ENCODE measurements around the gene AKT1.

The AKT1 gene

DNA sequence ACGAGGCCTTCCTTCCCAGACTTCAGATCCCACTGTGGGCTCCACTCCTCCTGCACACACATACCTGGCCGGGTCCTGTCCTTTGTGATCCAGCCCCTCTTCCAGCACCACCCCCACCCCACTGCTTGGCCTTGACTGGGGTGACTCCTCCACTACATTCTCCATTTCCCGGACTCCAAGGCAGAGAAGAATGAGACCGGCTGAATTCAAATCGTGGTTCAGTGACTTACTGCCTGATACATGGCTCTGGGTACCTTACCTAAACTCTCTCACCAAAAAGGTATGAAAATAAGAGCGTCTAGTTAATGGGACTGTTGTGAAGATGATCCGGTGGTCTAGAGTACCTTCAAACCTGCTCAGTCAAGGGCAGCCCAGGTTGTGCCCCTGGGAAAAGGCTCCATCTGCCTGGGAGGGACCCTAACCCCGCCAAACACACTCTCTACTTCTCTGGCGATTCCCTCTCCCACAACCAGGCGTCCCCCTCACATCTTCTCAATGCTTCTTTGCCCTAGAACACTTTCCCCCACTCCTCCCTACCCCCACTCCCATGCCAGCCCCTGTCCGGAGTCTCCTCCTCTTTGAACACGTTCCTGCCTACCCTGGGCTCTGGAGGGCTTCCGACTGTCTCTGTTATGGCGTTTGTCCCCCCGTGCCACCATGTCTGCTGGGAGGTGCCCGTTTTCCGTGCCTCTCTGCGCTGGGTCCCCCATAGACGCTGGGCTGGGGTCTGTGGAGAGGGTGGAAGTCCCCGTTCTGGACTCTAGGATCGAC is 3.9 kb upstream of the AKT1 start:
- no peak for DNase-seq (ENCODE audit: low read depth)

DNA sequence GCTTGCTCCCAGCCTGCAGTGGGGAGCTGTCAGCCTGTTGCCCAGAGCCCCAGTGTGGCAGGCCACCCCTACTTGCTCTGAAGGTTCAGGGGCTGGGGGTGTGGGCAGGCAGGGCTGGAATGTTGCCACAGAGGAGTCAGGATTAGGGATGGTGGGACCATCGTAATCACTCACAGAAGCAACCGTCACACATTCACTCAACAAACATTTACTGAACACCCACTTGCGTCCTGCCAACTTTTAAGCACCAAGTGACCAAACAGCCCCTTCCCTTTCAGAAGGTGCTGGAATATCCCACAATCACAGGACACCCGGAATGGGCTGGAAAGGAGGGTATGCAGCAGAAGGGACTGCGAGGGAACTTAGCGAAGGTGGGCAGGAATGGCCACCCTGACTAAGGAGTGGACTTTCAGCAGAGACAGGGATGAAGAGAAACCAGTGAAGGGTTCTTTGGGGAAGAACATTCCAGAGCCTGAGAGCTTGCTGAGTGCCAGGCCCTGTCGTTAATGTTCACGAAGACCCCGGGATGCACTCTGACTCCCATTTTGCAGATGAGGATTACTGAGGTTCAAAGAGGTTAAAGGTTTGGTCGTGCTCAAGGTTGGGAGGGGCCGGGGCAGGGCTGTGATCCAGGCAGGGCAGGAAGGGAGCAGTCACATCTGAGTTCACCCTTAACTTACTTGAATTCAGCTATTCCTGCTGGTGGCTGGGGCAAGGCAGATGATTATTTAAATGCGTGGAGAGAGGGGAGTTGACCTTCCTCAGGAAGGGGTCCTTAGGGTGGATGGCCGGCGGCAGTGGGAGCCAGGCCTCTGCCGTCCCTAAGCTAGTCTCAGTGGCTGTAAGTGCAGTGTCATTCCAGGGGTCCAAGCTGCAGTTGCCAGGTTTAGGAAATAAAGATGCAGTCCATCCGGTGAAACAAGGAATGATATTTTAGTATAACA is 3.0 kb upstream of the AKT1 start:
- no peak for DNase-seq (ENCODE audit: low read depth)

DNA sequence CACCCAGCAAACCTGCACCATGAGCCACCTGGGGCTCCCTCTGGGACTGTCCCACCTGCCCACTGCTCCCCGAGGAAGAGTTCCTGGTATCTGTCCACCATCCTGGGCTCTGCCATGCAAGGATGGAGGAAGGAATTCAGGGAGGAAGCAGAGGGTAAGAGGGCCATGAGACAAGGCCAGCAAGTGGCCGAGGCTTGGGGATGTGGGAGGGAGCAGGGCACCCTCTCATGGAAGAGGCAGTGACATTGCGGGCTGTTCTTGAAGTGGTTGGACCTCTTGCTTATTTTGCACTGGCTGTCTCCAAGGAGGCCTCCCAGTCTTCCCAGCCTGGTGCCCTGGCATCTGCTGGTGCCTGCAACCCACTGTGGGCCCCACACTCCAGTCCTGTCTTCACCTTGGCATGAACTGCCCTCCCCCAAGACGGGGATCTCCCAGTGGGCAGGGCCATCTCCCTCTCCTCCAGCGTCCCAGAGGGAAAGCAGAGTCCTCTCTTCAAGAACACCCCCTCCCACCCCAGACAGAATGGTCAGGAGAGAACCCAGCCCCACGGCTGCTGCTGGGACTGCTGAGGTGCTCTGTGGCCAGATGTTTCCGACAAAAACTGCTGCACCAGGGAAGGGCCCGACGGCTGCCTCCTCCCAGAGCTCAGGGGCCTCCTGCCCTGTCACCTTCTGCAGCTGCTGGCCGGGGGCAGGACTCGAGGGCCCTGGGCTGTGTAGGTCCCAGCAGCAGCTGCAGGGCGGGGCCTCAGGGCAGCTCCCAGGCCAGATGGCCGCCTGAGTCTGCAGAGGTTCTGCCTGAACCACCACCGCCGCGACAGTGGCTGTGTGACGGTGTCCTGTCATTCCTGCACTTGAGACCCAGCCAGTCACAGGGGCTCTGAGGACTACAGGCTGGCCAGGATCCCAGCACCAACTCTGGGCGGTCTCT is 1.8 kb upstream of the AKT1 start:
- DNase-seq (ENCODE audit: low read depth): no peak

DNA sequence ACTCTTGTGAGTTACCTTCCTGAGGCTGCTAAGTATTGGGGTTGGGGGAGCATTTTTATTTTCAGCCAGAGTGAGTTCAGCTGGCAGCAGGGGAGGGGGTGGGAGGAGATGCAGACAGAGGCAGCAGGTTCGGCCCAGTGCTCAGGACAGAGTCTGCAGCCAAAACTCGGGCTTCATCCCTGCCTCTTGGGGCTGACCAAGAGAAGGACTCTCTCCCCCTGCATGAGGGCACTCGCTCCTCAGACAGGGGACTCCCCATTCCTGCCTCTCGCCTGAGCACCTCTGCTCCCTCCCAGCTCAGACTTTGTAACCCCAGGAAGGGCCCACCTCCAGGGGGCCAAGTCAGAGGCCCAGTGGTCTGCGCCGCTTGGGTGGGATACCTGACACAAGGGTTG is 1.1 kb upstream of the AKT1 start:
- DNase-seq (ENCODE audit: low read depth): no peak

DNA sequence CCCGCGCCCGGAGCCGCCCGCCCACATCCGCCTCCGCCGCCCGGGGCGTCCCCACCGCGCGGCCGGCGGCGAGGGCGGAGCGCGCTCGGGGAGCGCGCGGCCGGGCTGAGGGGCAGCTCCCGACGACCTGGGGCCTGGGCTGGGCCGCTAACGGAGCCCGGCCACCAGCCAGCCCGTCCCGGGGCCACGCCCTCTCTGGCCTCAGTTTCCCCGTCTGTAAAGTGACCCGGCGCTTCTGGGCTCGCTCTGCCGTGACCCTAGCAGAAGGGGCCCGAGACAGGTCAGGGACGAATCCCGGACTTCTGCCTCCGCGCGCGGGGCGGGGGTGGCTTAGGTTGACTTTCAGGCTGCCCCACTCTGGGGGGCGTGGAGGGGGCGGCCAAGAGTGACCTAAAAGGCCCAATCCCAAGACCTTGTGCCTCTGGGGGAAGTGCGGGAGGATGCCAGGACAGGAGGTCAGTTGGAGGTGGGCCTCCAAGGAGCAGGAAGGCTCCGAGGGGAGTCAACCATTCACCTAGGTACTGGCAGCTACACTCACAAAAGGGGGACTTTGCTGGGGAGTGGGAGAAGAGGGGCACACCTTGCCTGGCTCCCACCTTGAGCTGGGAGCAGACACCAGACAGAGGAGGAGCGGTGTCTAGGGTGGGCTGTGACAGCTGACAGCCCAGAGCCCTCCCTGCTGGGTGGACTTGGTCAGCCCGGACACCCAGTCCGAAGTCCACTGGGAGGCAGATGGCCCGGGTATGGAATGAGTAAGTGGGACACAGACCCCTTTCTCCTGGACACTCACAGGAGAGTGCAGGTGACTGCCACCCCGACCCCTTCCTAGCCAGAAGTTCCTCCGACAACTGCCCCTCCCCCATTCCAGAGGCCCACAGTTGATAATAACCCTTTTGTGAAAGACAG is 486 bp upstream of the AKT1 start:
- DNase-seq (ENCODE audit: low read depth): no peak

DNA sequence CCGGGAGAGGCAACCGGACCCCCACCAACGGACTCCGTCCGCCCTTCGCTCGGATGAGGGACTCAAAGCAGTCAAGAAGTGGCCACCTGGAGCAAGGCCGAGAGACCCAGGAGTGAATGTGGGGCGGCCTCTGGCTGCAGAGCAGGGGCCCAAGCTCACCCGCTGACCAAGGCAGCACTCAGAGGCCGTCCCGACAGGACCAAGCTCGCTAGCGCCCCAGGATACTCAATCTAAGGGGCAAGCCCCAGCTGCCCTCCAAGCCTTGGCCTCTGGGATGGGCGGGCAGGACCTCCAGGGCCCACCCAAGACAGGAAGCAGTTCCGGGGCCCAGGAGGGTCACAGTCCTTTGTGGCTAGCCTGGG is 936 bp downstream of the AKT1 start:
- no peak for DNase-seq (ENCODE audit: low read depth)

DNA sequence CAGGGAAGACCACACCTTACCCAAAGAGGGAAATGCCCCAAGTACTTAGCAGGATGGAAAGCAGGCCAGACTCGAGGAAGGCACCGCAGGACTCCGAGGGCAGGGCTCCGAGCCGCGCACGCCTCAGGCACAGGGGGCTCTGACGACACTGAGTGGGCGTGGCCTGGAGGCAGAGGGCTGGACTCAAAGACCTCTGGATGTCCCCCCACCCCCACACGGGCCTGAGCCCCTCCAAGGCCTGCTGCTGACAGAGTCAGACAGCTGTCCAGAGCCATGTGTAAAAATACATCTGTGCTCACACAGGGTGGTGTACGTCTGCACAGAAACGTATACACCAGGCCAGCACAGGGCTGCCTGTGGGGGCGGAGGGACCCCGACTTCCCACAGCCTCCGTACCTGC is 1.4 kb downstream of the AKT1 start:
- no peak for DNase-seq (ENCODE audit: low read depth)

DNA sequence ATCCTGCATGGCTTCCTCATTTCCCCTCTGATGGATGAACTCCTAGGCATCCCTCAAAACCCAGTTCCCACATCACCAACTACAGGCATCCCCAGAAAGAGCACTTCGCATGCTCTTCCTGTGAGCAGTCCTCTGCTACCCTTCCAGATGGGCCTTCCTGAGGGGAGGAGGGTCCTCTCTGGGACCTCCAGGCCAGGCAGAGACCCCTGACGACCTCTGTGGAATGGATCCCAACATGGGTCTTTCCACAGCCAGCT is 1.9 kb downstream of the AKT1 start:
- no peak for DNase-seq (ENCODE audit: low read depth)

DNA sequence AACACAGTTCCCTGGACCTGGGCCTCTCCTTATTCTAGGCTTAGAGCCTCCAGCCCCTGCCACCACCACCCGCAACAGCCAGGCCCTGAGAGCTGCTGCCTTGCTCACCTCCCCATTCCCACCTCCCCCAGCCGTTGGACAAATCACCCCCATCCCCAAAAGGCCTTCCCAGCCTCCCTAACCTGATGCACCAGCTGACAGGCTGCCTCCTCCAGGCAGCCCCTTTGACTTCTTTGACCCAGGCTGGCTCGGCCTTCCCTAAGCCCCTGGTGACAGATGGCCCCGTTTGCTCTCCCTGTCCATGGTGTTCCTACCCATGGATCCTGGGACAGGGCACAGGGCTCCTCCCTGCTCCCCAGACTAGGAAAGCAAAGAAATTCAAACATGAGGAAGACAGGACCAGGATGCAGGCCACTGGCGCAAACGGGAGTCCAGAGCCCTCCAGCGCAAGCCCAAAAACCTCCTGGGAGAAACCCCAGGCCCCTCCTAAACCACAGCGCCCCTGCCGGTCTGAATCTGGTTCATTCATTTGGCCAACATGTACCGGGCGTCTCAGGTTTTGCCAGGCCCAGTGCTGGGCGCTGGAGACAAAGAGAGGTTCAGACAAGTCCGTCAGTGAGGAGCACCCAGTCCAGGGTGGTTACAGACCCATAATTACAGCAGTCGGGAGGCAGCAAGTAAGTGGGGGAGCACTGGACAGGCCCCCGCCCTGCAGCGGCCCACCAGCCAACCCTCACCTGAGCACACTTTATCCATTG is 2.4 kb downstream of the AKT1 start:
- no peak for DNase-seq (ENCODE audit: low read depth)

DNA sequence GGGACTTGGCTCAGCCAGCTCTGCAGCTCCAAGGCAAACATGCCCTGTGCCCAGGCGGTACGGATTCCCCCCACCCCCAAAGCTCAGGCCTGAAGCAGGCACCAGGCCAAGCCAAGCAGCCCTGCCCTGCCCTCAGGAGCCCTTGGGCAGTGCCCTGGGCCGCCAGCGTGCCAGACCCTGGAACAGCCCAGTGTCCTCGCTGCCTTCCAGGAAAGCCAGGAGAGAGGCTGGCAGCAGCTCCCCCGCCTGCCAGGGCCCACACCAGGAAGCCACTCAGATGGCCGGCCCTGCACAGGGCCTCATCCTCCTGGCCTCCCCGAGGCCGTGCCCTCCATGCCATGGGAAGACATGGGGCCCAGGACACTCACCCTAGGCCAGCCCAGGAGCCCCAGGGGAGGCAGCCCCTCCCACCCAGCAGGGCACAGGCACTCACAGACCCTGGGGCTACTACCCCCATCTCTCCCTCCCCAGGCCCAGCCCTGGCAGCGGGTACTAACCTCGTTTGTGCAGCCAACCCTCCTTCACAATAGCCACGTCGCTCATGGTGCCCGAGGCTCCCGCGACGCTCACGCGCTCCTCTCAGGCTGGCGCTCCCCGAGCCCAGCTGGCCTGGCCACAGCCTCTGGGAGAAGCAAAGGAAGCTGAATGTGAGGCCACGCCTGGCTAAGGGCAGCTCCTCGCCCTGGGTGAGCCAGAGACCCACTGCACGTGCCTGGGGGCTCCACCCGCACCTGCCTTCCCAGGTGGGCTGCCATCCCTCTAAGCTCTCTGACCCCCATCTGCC is 3.3 kb downstream of the AKT1 start:
- DNase-seq (ENCODE audit: low read depth): no peak

DNA sequence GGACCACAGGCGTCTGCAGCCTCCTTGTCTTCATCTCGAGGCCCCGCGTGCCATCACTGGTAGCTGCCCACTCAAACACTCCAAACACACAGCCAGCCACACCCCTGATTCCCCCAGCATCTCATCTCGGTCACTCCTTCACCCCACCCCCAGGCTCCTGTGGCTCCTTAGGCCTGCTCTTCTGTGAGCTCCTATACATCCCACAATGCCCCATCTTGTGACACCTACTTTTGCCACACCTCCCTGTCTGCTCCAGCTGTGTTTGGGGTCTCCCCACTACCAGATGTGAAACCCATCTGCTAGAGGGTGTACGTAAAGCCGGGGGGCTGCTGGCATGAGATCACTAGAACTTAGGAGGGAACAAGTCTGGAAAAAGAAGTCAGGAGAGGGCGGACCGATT is 4.1 kb downstream of the AKT1 start:
- no peak for DNase-seq (ENCODE audit: low read depth)

DNA sequence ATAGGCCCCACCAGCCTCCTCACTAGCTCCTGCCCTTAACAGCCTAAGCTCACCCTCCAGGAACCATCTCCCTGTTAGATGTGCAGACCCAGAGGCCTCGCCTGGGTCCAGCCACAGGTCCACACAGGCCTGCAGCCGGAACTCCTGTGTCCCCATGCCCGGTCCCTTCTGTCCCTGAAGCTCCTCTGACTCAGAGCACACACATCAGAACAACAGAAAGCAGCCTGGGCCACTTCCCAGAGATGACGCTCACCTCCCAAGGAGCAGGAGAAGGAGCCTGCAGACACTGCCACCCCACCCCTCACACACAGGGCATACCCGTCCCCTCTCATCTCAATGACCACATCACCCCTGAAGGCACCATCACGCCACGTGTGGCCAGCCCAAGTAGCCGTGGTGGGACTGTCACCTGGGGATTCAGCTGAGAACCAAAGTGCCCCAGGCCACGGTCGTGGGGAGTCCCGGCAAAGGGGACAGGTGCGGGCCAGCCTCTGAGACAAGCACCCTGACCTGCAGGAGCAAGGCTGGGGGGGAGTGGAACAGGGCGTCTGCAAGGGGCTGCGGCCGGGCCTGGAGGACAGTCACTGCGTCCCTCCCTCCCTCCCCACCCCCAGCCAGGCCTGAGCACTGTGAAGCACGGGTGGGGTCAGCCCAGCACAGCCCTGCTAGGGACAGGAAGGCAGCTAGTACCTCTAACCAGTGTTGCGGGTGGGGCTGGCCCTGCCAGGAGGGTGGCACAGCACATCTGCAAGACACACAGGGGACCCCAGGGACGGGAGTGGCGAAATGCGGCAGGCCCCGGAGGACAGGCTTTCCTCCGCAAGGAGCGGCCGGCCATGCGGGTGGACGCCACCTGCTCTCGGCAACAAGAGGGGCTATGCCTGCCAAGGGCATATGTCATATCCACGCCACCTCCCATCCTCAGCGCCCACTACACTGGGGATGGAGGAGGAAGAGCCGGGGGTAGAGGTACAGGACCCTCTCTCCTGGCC is 5.5 kb downstream of the AKT1 start:
- no peak for DNase-seq (ENCODE audit: low read depth)

DNA sequence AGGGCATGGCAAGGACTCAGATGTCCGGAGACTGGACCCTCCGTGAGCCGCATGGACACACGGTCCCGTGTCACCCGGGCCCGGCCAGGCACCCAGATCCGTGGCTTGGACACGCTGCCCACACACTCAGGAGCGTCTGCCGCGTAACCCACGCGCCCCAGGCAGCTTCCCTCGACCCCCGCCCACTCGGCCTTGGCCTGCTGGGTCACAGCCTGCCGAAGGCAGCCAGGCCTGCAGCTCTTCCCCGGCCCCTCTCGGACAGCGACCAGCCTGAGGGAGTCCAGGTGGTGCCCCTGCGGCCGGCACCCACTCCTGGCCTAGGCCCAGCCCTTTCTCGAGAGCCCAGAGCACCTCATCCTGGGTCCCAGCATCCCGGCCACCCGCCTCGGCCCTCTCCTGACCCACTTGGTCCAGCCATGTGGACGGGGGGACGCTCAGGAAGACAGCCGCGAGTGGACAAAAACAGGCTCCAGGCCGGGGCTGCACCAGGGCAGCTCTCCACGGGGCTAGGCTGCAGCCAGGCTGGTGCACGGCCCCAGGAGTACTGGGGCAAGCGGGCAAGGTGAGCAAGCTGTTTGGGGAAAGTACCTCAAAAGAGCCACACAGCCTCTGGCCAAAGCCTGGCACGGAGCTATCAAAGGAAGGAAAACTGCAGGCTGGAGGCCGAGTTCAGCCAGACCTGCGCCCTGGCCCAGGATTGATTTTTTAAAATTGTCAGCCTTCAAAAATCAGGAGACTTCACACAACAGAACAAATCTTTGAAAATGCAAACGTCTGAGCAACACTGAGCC is 6.5 kb downstream of the AKT1 start:
- DNase-seq (ENCODE audit: low read depth): no peak

DNA sequence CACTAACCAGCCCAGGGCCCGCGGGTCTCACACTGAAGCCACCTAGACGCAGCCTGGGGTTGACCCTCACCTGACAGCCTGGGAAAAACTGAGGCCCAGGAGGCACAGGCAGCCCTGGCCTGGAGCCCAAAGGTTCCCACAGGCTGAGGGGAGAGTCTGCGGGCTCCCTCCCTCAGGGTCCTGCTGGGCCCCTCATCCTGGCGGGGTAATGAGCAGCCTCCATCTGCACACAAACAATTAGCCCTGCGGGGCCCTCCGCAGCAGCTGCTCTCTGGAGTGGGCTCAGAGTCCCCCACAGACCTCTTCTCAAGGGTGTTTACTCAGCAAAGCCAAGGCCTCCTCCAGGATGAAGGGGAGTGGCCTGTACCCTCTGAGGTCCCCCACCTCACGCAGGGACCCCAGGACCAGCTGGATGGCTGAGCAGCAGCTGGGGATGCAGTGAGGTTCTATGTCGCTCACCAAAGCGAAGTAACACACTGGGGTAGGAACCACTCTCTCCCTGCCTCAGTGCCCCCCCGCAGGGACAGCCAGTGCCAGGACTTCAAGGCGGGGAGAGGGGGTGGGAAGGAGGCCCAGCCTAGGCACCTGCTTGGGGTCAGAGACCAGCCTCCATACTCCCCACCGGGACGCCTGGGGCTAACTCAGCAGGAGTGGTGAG is 7.3 kb downstream of the AKT1 start:
- DNase-seq (ENCODE audit: low read depth): no peak

DNA sequence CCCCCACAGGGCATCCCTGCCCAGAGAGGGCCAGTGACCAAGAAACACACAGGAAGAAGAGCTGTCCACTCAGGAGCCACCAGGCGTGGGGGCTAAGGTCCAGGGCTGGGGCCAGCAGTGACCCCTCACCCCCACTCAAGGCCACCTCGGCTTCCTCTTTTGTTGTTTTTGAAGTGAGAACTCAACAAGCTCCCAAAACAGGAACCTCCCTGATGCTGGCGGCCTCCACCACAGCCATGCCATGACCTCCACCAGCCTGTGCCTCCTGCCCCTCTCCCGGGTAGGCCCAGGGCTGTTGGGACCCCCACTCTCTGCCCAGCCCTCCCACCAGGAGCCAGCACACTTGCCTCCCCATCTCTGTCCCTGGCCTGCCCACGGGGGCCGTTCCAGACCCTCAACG is 7.8 kb downstream of the AKT1 start:
- no peak for DNase-seq (ENCODE audit: low read depth)

DNA sequence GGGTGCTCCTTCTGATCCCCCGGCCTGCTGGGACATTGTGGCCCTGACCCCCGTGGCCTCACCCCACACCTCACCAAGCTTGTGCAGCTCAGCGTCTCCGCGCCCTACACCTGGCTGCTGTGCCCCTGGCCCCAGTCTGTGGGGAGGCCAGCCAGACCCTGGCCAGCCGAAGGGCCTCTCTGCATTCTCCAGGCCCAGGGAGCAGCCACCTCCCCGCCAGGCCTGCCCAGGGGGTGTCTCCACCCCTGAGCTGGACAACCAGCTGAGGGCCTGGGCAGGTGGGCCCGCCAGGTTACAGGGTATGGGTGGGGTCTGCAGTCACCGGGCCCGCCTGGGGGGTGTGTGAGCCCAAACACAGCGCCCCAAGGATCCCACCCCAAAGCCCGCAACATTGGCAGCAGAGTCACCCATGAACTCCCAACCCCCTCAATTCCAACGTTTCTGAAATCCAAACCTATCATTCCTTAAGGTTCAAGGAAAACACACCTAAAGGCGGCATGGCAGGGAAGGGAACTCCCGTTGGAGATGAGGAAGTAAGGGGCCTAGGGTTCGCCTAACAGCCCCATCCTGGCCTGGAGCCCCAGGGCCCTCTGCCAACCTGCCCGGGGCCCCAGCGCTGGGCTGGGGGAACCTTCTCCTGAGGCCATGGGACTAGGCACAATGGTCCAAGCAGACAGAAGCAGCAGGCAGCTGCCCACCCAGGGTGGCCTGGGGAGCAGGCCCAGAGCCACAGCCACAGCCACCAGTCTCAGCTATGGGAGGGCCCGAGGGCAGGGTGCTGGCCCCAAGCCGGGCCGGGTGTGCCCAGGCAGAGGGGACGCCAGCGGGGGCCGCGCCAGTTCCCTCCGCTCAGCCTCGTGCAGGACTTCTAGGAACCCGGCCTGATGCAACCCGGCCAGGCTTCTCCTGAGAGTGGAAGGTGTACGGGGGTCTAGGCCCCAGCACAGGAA is 8.5 kb downstream of the AKT1 start:
- DNase-seq (ENCODE audit: low read depth): no peak

Measured in CMK (cell line).